HPDE6-E6E7 (cell line): ENCODE results near the gene TBRG4.

Source experiments
- DNase-seq: peaks from one replicate; pipeline ENCODE4 v3.0.0; 2011; ENCODE audit warnings: missing footprints; ENCODE audit errors: extremely low spot score

Gene TBRG4

DNA sequence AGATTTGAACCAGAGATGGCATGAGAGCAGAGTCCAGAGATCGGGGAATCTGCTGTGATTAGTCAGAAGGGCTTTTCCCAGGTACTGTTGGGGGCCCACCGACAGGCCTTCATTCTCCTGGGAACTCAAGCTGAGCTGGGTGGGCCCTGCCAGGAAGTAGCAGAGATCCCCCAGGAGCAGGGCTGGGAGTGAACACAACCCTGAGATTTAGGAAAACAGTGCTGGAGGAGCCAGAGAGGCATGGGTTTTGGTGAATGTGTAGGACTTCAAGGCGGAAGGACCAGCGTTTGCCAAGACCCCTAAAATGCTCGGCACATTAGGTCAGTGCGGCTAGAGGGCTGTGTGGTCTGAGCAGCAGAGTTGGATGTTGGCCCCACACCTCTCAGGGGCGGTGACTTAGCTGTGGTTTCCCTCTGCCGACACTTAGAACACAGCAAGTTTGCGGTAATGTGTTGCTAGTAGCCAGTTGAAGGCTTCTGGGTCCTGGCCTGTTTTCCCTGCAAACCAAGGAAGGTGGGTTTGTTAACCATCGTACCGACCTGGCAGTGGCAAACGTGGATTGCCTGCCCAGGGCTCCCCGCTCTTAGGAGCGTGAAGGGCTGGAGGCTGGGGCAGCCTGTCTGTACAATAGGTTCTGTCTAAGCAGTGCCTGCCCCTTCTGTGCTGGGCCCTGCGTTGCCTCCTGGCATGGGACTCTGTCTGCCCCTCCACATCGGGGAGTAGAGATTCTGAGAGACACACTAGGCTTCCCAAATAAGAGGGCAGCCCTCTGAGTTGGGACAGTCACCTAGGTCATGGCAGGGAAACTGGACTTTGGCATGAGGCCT lies 36.8 kb downstream of the TBRG4 start:
- no peak for DNase-seq

DNA sequence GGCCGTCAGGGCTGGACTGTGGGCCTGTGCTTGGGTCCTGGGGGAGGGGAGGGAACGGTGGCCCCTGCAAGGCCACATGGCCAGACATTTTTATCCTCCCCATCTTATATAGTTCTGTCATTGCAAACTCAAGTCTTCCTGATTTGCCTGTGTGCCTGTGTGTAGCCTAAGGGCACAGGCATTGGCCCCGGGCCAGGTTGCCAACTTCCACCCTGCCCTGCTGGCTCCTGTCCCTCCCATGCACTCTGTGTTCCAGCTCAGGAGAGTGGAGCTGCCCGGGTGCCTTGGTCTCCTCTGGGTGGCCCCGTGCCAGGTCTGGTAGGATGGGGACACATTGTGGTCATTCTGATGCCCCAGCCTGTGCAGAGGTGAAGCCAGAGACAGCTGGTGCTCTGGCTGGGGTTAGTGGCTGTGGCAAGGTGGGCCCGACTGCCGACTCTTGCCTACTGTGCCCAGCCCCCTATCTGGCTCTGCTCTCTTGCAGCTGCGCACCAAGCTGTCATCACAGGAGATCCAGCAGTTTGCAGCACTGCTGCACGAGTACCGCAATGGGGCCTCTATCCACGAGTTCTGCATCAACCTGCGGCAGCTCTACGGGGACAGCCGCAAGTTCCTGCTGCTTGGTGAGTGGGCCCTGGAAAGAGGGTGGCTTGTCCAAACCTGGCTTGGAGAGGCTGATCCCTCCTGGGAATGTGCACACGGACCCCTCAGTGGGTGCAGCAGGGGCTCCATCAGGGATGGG lies 37.5 kb downstream of the TBRG4 start:
- DNase-seq = no peak

DNA sequence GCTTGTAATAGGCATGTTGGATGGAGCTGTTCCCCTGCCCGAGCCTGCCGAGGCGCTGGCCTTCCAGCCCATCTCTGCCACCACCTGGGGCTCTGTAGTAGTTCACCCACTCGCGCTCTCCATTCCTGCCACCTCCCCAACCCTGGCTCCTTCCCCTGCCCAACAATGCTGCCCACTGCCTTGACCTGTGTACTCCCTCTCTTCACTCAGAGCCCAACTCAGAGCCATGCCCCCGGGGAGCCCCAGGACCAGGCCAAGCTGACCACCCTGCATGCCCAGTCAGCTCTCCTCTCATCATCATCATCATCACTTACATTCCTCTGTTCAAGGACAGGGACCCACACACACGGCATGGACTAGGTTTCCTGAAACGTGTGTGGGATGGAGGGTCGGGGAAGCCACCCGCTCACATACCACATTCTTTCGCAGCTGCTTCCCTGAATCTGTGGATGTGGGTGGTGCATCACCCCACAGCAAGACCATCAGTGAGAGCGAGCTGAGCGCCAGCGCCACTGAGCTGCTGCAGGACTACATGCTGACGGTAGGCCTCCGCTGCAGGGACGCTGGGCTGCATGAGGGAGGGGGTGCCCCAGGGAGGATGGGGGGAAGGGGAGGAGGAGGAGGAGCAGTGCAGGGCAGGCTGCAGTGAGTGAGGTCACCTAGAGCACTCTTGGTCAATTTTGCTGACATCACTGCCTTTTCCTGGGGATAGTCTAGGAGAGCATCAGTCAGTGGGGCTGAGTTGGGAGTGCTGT lies 38.3 kb downstream of the TBRG4 start:
- DNase-seq = no peak

DNA sequence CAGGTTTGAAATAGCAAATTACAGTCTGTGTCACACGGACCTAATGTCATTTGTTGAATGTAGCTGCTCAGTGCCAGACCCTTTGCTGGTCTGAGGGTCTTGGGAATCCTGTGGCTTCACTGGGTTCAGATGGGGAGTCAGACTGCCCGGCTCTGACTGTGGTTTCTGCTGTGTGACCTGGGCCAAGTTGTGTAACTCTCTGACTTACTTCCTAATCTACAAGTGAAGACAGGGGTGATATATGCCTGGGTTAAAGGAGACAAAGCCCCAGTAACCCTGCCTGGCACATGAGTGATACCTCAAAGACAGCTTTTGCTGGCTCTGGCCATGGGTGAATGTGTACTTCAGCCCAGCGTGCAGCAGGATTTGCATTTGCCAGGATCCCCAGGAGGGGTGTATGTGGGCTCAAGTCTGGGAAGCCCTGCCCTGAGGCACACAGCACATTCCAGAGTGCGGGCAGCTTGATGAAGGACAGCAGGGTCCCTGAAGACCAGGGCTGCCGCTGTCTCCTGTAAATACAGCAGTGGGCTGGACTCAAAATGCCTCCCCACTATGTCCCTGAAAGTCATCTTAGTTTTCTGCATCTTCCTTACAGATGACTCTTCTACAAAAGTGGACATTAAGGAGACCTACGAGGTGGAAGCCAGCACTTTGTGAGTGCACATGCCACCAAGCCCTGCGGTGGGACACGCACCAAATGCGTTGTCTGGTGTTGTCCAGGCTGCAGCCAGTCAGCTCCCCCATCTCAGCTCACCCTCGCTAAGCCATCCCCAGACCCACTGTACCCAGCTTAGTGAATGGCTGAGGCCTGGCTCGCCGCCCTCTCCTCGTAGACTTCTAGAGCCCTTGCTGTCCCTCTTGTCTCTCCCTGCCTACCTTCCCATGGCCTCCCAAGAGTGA lies 39.1 kb downstream of the TBRG4 start:
- DNase-seq = no peak

DNA sequence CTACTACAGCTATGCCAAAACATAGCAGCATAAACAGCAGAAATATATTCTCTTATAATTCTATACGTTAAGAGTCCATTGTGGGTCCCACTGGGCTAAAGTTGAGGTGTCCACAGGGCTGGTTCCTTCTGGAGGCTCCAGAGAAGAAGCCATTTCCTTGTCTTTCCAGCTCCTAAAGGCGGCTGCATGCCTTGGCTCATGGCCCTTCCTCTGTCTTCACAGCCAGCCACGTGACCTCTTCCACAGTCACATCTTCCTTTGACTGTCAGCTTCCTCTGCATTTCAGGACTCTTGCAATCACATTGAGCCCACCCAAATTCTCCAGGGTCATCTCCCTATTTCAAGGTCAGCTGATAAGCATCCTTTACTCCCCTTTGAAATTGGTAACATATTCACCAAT lies 40.0 kb downstream of the TBRG4 start:
- no peak for DNase-seq

DNA sequence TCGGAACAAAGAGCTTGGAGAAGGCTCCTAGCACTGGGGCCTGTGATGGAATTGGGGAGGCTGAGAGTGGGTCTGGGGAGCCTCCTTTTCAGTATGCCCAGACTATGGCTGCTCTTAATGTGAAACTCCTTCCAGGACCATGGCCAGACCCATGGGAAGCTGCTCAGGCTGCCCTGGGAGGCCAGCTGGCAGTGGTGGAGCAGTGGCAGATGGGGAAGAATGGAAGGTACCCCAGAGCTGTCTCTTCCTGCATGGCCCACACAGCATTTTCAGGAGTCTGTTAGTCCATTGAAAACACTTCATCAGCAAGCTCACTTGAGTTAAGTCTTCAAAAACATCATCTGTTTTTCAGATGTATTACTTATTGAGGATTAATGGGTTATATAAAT lies 41.2 kb downstream of the TBRG4 start:
- no peak for DNase-seq

DNA sequence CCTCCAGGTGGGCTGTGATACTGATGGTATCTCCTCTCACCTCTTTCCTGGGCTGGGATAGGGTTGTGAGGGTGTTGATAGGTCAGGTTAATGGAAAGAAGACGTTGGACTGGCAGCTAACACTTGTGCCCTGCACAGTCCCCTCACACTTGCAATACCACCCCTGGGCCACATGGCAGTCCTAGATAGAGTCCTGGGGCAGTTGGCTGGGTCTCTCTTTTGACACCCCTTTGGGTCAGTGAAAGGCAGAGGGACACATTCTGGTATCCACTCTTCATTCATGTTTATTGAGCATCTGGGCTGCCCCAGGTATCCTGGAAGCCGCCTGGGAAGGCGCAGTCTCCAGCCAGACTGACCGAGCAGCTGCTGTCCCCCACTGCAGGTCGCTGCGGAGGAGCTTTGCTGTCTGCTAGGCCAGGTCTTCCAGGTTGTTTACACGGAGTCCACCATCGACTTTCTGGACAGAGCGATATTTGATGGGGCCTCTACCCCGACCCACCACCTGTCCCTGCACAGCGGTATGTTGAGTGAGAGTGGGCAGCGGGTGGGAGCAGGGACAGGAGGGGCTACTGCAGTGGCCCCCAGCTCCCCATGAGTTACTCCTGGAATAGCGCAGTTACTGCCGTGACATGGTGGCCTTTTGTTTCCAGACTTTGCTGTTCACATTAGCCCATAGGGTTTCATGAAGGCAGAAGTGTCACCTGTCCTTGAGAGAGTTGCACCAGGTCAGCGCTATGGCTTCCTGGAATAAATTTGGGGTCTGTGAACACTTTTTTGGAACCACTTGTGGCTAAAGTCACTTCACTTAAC lies 41.8 kb downstream of the TBRG4 start:
- no peak for DNase-seq

DNA sequence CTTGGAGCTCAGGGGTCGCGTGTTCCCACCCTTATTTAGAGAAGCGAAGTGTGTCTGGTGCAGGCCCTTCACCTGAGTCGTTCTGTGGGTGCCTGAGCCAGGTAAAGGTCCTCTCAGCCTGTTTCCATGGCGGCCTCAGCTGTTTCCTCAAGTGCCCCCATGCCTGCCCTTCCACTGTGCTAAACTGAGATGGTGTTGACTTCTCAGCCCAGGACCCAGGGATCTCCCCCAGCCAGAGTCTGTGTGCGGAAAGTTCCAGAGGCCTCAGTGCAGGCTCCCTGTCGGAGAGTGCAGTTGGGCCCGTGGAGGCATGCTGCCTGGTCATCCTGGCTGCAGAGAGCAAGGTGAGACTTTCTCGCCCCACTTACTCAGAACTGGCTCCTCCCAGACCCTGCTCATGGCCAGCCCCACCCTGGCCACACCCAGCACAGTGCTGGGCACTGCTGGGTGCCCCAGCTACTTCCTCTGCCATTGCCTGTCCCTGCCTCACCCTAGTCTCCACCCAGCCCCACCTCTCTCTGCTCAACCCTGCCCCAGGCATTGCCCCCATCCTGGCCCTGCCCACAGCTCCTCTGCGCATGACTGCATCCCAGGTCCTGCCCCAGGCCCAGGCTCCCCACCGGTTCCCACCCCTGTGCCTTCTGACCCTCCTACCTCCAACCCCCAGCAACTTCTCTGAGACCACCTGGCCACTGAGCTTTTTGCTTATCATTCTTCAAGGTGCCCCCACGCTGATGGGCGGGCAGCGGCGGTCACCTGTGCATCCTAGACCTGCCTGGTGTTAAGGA lies 43.1 kb downstream of the TBRG4 start:
- DNase-seq = no peak

DNA sequence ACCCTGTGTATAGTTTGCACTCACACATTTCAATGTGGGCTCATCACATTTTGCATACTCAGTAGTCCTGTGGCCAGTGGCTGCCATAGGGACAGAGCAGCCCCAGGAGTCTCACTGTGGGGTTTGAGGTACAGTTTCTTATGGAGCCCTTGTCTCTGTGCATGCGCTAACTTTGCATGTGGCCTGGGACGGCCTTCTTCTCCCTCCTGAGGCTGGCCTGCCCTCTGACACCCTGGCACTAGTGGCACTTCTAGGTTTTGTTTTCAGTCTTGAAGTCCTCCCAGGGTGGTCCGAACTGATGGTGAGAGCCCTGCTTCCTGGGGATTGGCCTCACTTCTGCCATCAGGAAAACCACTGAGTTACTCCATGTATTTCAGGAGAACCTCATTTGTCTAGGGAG lies 43.9 kb downstream of the TBRG4 start:
- DNase-seq = no peak

DNA sequence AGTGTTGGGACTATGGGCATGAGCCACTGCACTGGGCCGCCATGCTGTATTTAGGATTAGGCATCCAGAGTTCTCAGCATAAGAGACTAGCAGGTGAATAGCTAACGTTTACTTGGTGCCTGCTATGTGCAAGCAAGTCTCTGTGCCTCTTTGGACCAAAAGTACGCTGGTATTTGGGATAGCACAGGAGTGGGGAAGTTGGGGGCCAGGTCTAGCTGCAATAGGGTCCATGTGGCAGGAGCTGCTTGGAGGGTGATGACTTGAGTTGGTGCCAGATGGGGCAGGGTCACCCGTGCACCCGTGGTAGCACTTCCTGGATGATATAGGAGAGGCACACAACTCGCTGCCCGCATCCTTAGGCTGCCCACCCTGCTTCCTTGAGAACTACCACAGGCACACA lies 45.1 kb downstream of the TBRG4 start:
- DNase-seq = no peak

DNA sequence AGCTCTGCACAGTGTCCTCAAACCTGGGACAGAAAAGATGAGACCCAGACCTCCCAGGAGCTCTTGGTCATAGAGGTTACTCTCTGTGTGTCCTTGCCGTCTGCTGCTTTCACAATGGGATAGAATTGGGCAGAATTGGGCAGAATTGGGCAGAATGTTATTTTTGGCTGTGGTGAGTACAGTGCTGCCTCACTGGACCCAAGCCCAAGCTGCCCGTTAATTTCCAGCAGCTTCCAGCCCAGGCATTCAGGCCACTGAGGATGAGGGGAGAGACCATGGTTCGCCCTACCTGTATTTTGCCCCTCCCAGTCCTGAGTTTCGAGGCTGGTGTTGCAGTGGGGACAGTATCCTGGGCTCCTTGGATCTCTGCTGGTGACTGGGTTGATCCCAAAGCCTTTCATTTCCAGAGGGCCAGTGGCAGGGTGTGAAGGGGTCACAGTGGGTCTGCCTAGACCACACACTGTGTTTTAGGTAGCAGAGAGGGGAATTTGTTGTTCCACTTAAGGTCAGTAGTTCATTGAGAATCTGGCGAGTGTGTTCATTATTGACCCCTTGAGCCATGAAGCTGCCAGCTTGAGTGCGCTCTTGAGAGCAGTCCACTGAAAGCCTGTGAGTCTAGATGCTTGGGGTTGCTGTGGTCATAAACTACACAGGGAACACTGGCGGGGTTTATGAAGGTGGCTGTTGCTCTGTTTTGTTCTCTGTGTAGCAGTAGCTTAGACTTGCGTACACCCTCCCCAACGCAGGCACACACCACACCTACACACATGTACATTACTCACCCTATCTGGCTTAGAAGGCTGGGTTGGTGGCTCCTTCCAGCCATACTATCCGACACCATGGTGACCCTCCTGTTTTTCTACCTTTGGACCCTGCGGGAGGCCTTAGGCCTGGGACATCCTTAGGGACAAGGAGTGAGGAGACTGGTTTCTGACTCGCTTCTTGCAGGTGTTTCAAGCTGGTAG lies 46.2 kb downstream of the TBRG4 start:
- DNase-seq = no peak

DNA sequence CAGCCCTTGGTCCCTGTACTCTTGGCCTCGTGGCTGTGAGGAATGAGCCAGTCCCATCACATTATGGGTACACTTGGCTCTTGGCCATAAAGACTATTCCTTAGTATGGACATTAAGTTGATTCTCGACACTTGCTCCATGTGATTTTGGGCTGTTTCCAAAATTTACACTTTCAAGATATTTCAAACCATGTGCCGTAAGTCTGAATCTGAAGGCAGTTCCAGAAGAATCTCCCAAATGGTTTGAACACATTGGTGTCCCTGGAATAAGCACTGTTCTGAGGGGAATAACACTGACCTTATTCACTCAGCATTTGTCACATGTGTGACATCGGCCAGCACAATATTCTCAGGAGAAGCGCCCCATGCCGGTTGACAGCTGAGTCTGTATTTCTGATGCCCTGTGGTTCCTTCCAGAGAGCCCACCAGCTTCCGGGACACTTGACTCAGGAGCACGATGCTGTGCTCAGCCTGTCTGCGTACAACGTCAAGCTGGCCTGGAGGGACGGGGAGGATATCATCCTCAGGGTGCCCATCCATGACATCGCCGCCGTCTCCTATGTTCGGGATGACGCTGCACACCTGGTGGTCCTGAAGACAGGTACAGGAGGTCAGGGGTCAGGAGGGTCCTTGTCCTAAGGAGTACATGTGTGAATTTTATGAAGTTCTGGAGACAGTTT lies 47.3 kb downstream of the TBRG4 start:
- DNase-seq = no peak

DNA sequence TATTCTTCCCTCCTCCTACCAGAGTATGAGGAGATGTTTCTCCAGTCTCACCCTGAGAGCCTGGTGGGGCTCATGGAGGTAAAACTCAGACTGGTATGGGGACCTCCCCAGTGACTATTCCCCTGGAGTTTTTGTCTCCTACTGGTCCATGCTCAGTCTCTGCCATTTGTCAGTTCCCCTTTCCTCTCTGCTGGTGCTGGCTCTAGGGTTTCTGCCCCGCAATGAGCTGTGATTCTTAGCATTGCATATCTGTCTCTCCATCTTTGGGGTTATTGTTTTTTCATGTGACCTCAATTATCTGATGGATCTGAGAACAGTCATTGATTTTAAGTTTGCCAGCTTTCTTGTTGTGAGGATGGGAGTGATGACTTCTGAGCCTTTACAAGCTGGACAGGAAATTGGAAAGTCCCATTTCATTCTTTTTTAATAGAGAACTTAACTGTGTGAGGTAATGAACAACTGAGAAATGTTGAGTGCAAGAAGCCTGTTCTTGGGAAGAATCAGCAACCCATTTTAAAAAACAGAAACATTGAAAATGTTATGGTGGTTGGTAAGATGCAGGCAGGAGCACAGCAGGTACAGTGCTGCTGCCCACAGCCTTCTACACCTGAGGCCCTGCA lies 49.6 kb downstream of the TBRG4 start:
- no peak for DNase-seq

DNA sequence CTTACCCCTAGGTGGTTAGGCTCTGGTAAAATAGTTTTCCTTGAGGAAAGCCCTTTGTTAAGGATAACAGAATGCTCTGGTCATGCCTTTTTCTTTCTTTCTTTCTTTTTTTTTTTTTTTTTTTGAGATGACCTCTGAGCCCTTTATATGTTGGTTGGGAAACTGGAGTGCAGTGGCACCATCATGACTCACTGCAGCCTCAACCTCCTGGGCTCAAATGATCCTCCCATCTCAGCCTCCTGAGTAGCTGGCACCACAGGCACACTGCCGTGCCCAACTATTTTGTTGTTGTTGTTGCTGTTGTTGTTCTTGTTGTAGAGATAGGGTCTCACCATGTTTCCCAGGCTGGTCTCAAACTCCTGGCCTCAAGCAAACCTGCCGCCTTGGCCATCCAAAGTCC lies 50.1 kb downstream of the TBRG4 start:
- DNase-seq = no peak

DNA sequence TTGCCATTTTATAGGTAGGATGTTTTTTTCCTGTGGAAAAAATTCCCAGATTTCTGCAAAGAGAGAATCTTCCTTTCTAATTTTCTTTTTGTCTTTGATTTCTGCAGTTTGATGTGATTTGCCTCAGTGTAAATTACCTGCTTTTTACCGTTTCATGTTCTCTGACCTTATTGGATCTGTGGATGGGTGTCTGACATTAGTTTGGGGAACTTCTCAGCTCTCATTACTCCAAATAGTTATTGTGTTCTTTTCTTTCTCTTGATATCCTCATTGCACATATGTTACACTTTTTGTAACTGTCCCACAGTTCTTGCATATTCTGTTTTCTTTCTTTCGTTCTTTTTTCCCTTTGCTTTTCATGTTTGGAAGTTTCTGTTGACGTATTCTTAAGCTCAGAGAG lies 51.2 kb downstream of the TBRG4 start:
- no peak for DNase-seq

DNA sequence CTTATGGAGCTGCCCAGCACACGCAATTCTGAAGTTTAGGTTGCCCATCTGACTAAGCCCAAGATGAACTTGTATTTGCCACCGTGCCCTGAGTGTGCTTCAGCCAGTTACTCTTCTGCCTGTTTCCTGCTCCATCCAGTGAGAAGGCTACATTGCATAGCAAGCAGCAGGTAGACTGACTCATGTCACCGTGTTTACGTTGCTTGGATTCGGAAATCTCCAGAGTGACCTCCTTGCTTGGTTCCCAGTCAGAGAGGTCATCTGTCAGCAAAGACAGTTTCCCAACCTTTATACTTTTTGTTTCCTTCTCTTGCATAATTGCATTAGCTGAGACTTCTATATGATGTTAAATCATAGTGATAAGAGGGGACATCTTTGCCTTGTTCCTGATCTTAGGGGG lies 53.6 kb downstream of the TBRG4 start:
- DNase-seq = no peak

DNA sequence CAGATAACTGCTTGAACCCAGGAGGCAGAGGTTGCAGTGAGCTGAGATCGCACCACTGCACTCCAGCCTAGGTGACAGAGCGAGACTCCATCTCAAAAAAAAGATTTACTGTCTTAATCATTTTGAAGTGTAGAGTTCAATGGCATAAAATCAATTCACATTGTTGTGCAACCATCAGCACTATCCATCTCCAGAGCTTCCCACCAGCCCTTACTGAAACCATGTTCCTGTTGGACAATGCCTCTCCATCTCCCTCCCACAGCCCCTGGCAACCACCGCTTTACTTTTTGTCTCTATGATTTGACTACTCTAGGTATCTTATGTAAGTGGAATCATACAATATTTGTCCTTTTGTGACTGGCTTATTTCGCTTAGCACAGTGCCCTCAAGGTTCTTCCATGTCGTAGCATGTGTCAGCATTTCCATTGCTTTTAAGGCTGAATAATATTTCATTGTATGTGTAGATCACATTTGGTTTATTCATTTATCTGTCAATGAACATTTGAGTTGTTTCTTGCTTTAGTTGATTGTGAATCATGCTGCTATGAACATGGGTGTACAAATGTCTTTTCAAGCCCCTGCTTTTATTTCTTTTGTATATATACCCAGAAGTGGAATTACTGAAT lies 55.8 kb downstream of the TBRG4 start:
- DNase-seq = no peak
